BLaER1 treated with 17β-estradiol and CSF1 and Interleukin-3, amounts not matched to agents 10 nM and 100 nM (cell line): ENCODE results near the gene STIM2.

ENCODE experiments used
- H3K27ac ChIP-seq, 11 experiments: shearing (Covaris generic); formaldehyde crosslinking; 2 replicates each; pipeline ENCODE4 v1.8.1; 2022
- H3K27me3 ChIP-seq, 11 experiments: shearing (Covaris generic); formaldehyde crosslinking; 2 replicates each; pipeline ENCODE4 v1.8.1; 2022
- H3K36me3 ChIP-seq, 11 experiments: shearing (Covaris generic); formaldehyde crosslinking; 2 replicates each; pipeline ENCODE4 v1.8.1; 2022
- H3K4me1 ChIP-seq, 10 experiments: shearing (Covaris generic); formaldehyde crosslinking; 2 replicates each; pipeline ENCODE4 v1.8.1; 2022
- H3K4me2 ChIP-seq, 11 experiments: shearing (Covaris generic); formaldehyde crosslinking; 2 replicates each; pipeline ENCODE4 v1.8.1; 2022
- H3K4me3 ChIP-seq, 10 experiments: shearing (Covaris generic); formaldehyde crosslinking; 2 replicates each; pipeline ENCODE4 v1.8.1; 2022
- H3K9ac ChIP-seq, 11 experiments: shearing (Covaris generic); formaldehyde crosslinking; 2 replicates each; pipeline ENCODE4 v1.8.1; 2022
- H3K9me3 ChIP-seq, 11 experiments: shearing (Covaris generic); formaldehyde crosslinking; replicated peaks in 1 of 11; 2 replicates each; pipeline ENCODE4 v1.8.1; 2022
- H4K20me1 ChIP-seq, 11 experiments: shearing (Covaris generic); formaldehyde crosslinking; 2 replicates each; pipeline ENCODE4 v1.8.1; 2022
- Cebpa-rat ChIP-seq, 11 experiments: shearing (Covaris generic); IDR thresholded peaks; 2 replicates each; pipeline ENCODE4 v1.8.1; 2022

The STIM2 gene

DNA sequence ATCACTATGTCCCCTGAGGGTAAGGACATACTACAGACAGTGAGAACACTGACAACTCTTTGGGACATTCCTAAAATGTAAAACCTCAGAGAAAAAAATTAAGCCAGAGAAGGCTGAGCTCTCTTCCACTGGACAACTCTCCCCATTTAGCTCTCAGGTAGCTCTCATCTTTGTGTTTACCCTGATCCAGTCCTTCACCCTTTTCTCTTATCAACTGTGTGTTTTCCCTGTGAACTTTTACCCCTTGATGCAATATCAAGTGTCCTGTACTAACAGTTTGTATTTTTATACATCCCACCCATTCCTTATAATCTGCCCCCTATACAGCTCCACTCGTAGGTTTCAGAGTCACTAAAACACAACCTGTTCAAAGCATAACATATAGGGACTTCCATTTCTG is 182.6 kb downstream of the STIM2 start:
- Histone ChIP-seq H3K27me3 (no peaks in the 10 kb centered on the region), H3K9ac (no peak overlapping the region), H4K20me1 (no peaks in the 10 kb centered on the region), H3K27ac (no peak overlapping the region), H3K36me3 (no peaks in the 10 kb centered on the region; a peak in 1 of 22 replicates), H3K4me3 (no peak overlapping the region), H3K4me1 (peaks cover 13 to 25% (median 18%) of the 10 kb centered on the region in 10 experiments), H3K9me3 (peaks cover 16 to 33% (median 30%) of the 10 kb centered on the region in 11 experiments), H3K4me2 (no peak overlapping the region)
- no peak for TF ChIP-seq Cebpa-rat (IDR thresholded peaks at IDR 0.05)

DNA sequence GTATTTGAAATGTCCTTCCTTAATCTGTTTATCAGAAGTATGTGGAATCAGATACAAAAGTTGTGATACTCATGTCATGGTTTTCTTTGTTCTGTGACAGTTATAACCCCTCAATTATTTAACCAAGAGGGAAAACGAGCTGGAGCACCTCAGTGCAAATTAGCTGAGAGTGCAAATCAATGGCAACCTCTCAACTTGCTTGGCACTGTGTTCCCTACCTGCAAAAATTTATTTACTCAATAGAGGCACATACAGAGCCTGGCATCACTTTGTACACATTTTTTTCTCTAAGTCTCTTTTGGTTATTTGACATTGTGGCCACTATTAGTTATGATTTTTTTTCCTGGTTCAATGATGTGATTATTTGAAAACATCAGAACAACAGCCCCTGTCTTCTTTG is 186.2 kb downstream of the STIM2 start:
- Histone ChIP-seq H3K4me1 (peaks cover 0 to 3% (median 0%) of the 10 kb centered on the region in 10 experiments; a peak in 1 of 20 replicates), H3K4me2 (no peak overlapping the region), H3K27me3 (no peaks in the 10 kb centered on the region), H3K36me3 (no peaks in the 10 kb centered on the region; a peak in 1 of 22 replicates), H3K4me3 (no peak overlapping the region), H3K9ac (no peak overlapping the region), H3K9me3 (peaks cover 12 to 22% (median 16%) of the 10 kb centered on the region in 11 experiments), H4K20me1 (no peaks in the 10 kb centered on the region), H3K27ac (no peak overlapping the region)
- no peak for TF ChIP-seq Cebpa-rat (IDR thresholded peaks at IDR 0.05)

DNA sequence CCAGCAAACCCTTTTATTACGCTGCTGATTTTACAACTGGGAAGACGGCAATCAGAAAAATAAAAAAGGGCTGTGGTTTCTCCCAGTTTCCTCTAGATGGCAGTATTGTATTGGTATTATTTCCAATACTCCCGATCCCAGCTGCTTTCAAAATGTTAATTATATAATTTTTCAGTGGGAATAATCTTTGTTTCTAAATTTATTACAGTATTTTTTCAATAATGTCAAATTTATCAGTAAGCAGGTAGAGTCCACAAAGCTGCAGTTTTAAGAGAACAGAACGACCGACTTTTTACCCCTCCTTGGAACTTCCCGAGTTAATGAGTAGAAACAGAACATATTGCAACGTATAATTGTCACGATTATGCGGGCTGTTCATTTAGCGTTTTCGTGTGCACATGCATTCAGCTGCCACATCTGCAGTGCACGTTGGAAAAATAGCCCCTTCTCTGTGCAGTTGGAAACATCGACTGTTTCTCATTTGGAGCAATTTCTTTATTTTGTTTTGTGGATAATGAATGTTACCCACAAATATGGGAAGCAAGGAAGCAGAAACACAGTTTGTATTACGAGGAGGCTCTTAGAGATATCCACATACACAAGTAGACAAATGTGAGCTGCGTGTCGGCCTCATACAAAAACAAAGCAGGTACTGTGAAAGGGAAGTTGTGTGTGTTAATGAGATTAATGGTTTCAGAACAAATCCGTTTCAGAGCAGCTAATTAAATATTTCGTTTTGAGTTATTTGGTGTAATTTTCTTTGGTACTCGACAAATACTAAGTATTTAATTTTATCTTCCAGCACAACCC is 188.0 kb downstream of the STIM2 start:
- Histone ChIP-seq H3K4me1 (peaks cover 0 to 3% (median 0%) of the 10 kb centered on the region in 10 experiments; a peak in 1 of 20 replicates), H3K9me3 (peaks cover 6 to 13% (median 11%) of the 10 kb centered on the region in 11 experiments), H4K20me1 (no peaks in the 10 kb centered on the region), H3K4me2 (peak overlapping the region in 3 of 11 experiments; percentile 18 to 65 (median 42); a peak in 3 of 22 replicates), H3K27me3 (no peaks in the 10 kb centered on the region), H3K36me3 (no peaks in the 10 kb centered on the region; a peak in 1 of 22 replicates), H3K27ac (no peak overlapping the region), H3K4me3 (no peak overlapping the region), H3K9ac (no peak overlapping the region)
- TF ChIP-seq Cebpa-rat (IDR thresholded peaks at IDR 0.05) = no peak

DNA sequence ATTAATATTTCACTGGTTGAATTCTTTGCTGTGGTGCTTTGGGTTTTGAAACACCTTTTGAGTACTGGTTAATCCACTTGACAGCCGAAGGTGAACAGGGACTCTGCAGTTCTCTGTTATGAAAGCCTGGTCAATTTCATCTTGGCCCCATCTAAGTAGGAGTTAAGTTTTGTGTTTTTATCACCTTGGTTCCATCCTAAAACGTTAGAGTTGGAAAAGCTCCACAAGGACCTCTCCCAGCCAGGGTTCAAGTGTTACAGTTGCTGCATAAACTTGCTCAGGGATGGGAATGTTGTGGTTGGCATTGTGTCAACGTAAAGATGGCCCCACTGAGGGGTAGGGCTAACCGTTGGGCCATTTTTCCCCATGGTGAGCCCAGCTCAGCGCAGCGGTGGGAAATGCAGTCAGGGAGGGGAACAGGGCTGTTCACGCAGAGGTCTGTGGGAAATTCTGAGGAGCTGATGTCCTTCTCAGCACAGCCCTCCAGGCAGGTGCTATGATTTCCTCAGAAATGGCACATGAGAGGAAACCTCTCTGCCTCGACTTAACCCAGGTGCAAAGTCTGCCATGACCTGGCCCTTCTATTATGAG is 188.7 kb downstream of the STIM2 start:
- Histone ChIP-seq H3K4me1 (peaks cover 0 to 3% (median 0%) of the 10 kb centered on the region in 10 experiments; a peak in 1 of 20 replicates), H3K4me3 (no peak overlapping the region), H3K9me3 (peaks cover 0 to 6% (median 4%) of the 10 kb centered on the region in 11 experiments; a peak in 12 of 22 replicates), H3K27ac (no peak overlapping the region), H4K20me1 (no peaks in the 10 kb centered on the region), H3K27me3 (no peaks in the 10 kb centered on the region), H3K36me3 (no peaks in the 10 kb centered on the region), H3K4me2 (no peak overlapping the region), H3K9ac (no peak overlapping the region)
- TF ChIP-seq Cebpa-rat (IDR thresholded peaks at IDR 0.05) = no peak

DNA sequence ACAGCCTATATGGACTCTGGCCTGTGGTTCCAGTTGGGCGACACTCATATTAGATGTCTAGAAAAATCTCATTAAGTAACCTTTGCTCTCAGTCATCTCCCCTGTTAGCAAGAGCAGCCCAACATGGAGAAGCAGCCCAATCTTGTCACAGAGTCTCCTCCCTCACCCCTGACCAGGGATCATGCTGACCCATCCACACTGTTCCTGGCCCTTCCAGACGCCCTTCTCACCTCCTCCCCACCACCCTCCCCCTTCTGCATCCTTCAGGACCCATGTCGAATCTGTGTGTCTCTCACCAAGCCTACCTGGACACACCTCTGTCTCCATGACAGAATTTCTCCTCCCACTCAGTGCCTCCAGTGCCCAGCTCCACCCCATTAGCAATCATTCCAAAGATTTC is 190.1 kb downstream of the STIM2 start:
- Histone ChIP-seq H3K36me3 (no peaks in the 10 kb centered on the region), H3K4me1 (peaks cover 0 to 10% (median 6%) of the 10 kb centered on the region in 10 experiments; a peak in 10 of 20 replicates), H3K4me3 (no peak overlapping the region), H3K9ac (no peak overlapping the region), H3K9me3 (no peaks in the 10 kb centered on the region), H3K27ac (no peak overlapping the region), H3K4me2 (no peak overlapping the region), H4K20me1 (no peaks in the 10 kb centered on the region), H3K27me3 (no peaks in the 10 kb centered on the region)
- no peak for TF ChIP-seq Cebpa-rat (IDR thresholded peaks at IDR 0.05)

DNA sequence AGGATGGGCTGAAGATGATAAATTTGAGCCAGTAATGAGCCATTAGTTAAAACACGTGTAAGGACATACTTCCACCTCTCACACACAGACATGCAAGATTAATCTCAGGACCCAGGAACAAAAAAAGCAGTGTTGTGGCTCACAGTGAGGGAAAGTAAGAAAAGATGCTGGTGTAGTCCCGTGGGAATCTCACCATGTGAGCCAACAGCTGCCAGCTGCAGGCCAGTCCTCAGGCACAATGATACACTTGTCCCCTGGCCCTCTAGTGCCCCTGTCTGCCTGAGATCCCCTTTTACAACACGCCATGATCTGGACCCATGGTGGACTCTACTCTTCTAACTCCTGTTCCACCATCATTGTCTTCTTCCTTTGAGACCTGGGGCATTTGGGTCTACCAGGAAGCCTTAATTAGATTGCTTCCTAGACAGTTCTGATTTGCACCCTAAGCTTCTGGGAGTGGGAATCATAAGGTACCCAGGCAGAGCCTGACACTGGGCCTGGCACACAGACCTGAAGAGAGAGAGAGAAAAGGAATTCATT is 194.7 kb downstream of the STIM2 start:
- Histone ChIP-seq H3K9ac (no peak overlapping the region), H3K36me3 (no peaks in the 10 kb centered on the region), H3K4me3 (no peak overlapping the region), H3K9me3 (no peaks in the 10 kb centered on the region), H3K4me1 (peaks cover 0 to 10% (median 6%) of the 10 kb centered on the region in 10 experiments; a peak in 9 of 20 replicates), H3K4me2 (peak overlapping the region in 6 of 11 experiments; percentile 9 to 32 (median 12); a peak in 6 of 22 replicates), H3K27ac (no peak overlapping the region), H4K20me1 (no peaks in the 10 kb centered on the region), H3K27me3 (no peaks in the 10 kb centered on the region)
- TF ChIP-seq Cebpa-rat (IDR thresholded peaks at IDR 0.05) = no peak

DNA sequence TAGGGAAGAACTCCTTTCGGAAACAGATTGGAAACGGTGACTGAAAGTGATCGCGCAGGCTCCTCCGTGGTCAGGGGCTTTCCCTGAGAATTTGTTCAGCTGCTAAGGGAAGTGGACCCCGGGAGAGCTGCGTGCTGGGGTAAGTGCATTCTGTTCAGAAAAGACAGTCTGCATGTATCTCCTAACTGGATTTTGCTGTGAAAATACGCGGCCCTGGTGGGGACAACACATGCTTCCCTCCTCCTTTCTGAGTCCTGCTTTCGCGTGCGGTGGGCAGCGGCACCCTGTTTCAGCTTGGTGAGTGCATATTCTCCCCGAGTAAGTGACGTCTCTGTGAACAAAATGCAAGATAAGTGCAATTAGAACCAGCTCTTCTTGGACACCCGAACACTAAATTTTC is 195.6 kb downstream of the STIM2 start:
- H3K27ac ChIP-seq = no peak overlapping the region
- peaks cover 0 to 10% (median 6%) of the 10 kb centered on the region in 10 experiments; a peak in 9 of 20 replicates for H3K4me1 ChIP-seq
- H3K9ac ChIP-seq = no peak overlapping the region
- no peaks in the 10 kb centered on the region for H3K27me3 ChIP-seq
- H4K20me1 ChIP-seq = no peaks in the 10 kb centered on the region
- no peaks in the 10 kb centered on the region for H3K36me3 ChIP-seq
- no peak overlapping the region for H3K4me3 ChIP-seq
- TF ChIP-seq Cebpa-rat (IDR thresholded peaks at IDR 0.05) = no peak
- H3K4me2 ChIP-seq = no peak overlapping the region
- no peaks in the 10 kb centered on the region for H3K9me3 ChIP-seq

DNA sequence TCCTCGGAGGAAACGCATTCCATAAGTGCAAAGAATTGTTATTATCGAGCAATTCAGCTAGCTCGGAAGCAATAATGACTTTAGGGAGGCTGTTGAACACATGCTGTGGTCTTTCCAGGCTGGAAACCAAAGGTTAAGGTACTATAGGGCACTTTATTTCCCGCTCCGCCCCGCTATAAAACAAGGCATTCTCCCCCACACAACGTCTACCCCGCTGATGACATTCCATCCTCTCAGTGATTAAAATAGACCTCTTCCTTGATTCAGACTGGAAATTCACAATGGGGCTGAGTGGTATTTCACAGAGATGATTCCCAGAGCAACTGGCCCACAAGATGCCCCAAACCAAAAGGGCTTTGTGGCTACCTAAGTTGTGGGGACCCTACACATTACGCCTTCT is 196.4 kb downstream of the STIM2 start:
- Histone ChIP-seq H4K20me1 (no peaks in the 10 kb centered on the region), H3K4me2 (no peak overlapping the region), H3K27me3 (no peaks in the 10 kb centered on the region), H3K9me3 (no peaks in the 10 kb centered on the region), H3K27ac (no peak overlapping the region), H3K4me1 (peaks cover 0 to 10% (median 6%) of the 10 kb centered on the region in 10 experiments; a peak in 9 of 20 replicates), H3K4me3 (no peak overlapping the region), H3K36me3 (no peaks in the 10 kb centered on the region), H3K9ac (no peak overlapping the region)
- TF ChIP-seq Cebpa-rat (IDR thresholded peaks at IDR 0.05) = no peak

DNA sequence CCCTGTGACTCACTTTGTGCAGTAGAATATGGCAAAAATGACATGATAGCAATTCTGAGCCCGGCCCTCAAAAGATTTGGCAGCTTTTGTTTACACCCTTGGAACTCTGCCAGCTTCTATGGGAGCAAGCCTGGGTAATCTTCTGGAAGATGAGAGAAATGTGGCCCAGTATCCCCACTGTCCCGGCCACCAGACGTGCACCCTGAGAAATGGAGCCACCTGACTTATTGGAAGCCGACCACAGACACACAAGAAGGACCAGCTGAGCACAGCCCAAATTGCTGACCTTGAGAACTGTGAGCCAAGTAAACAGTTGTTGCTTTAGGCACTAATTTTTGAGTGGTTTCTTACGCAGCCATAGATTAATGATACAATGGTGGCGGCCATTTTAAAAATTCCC is 197.0 kb downstream of the STIM2 start:
- Histone ChIP-seq H3K9me3 (no peaks in the 10 kb centered on the region), H4K20me1 (no peaks in the 10 kb centered on the region), H3K4me3 (no peak overlapping the region), H3K4me1 (peaks cover 0 to 10% (median 6%) of the 10 kb centered on the region in 10 experiments; a peak in 9 of 20 replicates), H3K4me2 (no peak overlapping the region), H3K9ac (no peak overlapping the region), H3K36me3 (no peaks in the 10 kb centered on the region), H3K27me3 (no peaks in the 10 kb centered on the region), H3K27ac (no peak overlapping the region)
- no peak for TF ChIP-seq Cebpa-rat (IDR thresholded peaks at IDR 0.05)
